ENCODE data around the gene CAMK2D. TPM values are rescaled to one million over a fixed set of nuclear protein-coding genes. Genes with fewer than 3 reads are reported as not detected.

The CAMK2D gene
- total and polyA plus RNA-seq, 2 donors (not counting 1 experiment from before 2014, with no cell fraction given) = 120 to 262 TPM

GRCh38 chr4:113637823-113638561 lies 123.5 kb downstream of the CAMK2D start:
- Histone ChIP-seq H3K36me3 (ENCODE audit: control insufficient read depth, insufficient read depth, low read length) (no peaks in the 10 kb centered on the region), H3K27me3 (ENCODE audit: control insufficient read depth, insufficient read depth, low read length) (no peaks in the 10 kb centered on the region), H4K20me1 (ENCODE audit: control insufficient read depth, extremely low read depth, insufficient read depth, low read length) (no peaks in the 10 kb centered on the region), H3K9me3 (ENCODE audit: control insufficient read depth, insufficient read depth, low read depth, low read length) (no peaks in the 10 kb centered on the region), H3K9ac (ENCODE audit: insufficient read depth, low read length) (no peak overlapping the region), H3K4me3 (replicated peaks in 1 of 4; ENCODE audit: control extremely low read depth in 1 of 4, insufficient read depth in 1 of 4, low read depth in 3 of 4, low read length in 4 of 4) (no peak overlapping the region), H3K4me2 (ENCODE audit: extremely low read depth, insufficient read depth, low read length) (peak overlapping the region; percentile 49), H3K27ac (ENCODE audit: insufficient read depth, low read length) (no peak overlapping the region), H2AFZ (ENCODE audit: low read length) (no peak overlapping the region), H3K4me1 (ENCODE audit: control insufficient read depth, extremely low read depth, insufficient read depth, low read length) (peaks cover 21% of the 10 kb centered on the region), H3K79me2 (ENCODE audit: control insufficient read depth, insufficient read depth, low read length) (peaks cover 41% of the 10 kb centered on the region)
- no peak for TF ChIP-seq EZH2 (IDR thresholded peaks at IDR 0.05; ENCODE audit: low read length, missing control alignments)
- TF ChIP-seq CTCF (conservative IDR thresholded peaks at IDR 0.05 in 1 of 2, IDR thresholded peaks at IDR 0.05 in 1 of 2; ENCODE audit: low read depth in 1 of 2, low read length in 2 of 2) = no peak
- peak in 1 of 2 donors; percentile 11 for DNase-seq (ENCODE audit: low read depth in 2 of 2)

DNA sequence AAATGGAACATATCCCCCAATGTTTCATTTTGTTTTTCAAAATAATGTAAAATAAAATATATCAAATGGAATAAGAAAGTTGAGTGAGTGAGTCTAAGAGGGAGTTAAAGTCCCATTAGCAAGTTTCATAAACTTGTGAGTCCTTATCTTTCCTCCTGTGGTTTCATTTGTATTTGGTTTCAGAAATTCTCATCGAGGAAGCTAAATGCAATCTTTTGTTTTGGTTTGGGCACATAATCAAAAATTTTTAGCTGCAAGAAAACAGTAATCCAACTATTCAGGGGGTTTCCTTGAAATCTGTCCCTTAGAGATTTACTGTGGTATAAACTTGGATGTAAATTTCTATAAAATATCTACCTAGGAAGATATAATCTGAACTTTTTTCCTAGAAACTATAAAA lies 124.2 kb downstream of the CAMK2D start:
- Histone ChIP-seq H3K4me3 (replicated peaks in 1 of 4; ENCODE audit: control extremely low read depth in 1 of 4, insufficient read depth in 1 of 4, low read depth in 3 of 4, low read length in 4 of 4) (no peak overlapping the region), H2AFZ (ENCODE audit: low read length) (no peak overlapping the region), H3K9ac (ENCODE audit: insufficient read depth, low read length) (no peak overlapping the region), H3K4me1 (ENCODE audit: control insufficient read depth, extremely low read depth, insufficient read depth, low read length) (peaks cover 21% of the 10 kb centered on the region), H3K27ac (ENCODE audit: insufficient read depth, low read length) (no peak overlapping the region), H3K27me3 (ENCODE audit: control insufficient read depth, insufficient read depth, low read length) (no peaks in the 10 kb centered on the region), H4K20me1 (ENCODE audit: control insufficient read depth, extremely low read depth, insufficient read depth, low read length) (no peaks in the 10 kb centered on the region), H3K9me3 (ENCODE audit: control insufficient read depth, insufficient read depth, low read depth, low read length) (no peaks in the 10 kb centered on the region), H3K36me3 (ENCODE audit: control insufficient read depth, insufficient read depth, low read length) (no peaks in the 10 kb centered on the region), H3K4me2 (ENCODE audit: extremely low read depth, insufficient read depth, low read length) (peak overlapping the region; percentile 49), H3K79me2 (ENCODE audit: control insufficient read depth, insufficient read depth, low read length) (peaks cover 42% of the 10 kb centered on the region)
- DNase-seq (ENCODE audit: low read depth in 2 of 2) = peak; percentile 54 to 91
- TF ChIP-seq EZH2 (IDR thresholded peaks at IDR 0.05; ENCODE audit: low read length, missing control alignments) (no peak), CTCF (conservative IDR thresholded peaks at IDR 0.05 in 1 of 2, IDR thresholded peaks at IDR 0.05 in 1 of 2; ENCODE audit: low read depth in 1 of 2, low read length in 2 of 2) (no peak)

GRCh38 chr4:113636877-113637276 lies 124.7 kb downstream of the CAMK2D start:
- no peak overlapping the region for H3K4me2 ChIP-seq (ENCODE audit: extremely low read depth, insufficient read depth, low read length)
- H3K4me3 ChIP-seq (replicated peaks in 1 of 4; ENCODE audit: control extremely low read depth in 1 of 4, insufficient read depth in 1 of 4, low read depth in 3 of 4, low read length in 4 of 4) = no peak overlapping the region

More at GRCh38 chr4:113636877-113637276, 124.7 kb downstream of the CAMK2D start:
- Histone ChIP-seq H3K27me3 (ENCODE audit: control insufficient read depth, insufficient read depth, low read length) (no peaks in the 10 kb centered on the region), H3K36me3 (ENCODE audit: control insufficient read depth, insufficient read depth, low read length) (no peaks in the 10 kb centered on the region), H3K4me1 (ENCODE audit: control insufficient read depth, extremely low read depth, insufficient read depth, low read length) (peaks cover 21% of the 10 kb centered on the region), H3K9ac (ENCODE audit: insufficient read depth, low read length) (no peak overlapping the region), H3K79me2 (ENCODE audit: control insufficient read depth, insufficient read depth, low read length) (peaks cover 43% of the 10 kb centered on the region), H4K20me1 (ENCODE audit: control insufficient read depth, extremely low read depth, insufficient read depth, low read length) (no peaks in the 10 kb centered on the region), H3K9me3 (ENCODE audit: control insufficient read depth, insufficient read depth, low read depth, low read length) (no peaks in the 10 kb centered on the region), H2AFZ (ENCODE audit: low read length) (no peak overlapping the region), H3K27ac (ENCODE audit: insufficient read depth, low read length) (peak overlapping the region; percentile 39)
- TF ChIP-seq EZH2 (IDR thresholded peaks at IDR 0.05; ENCODE audit: low read length, missing control alignments) (no peak), CTCF (conservative IDR thresholded peaks at IDR 0.05 in 1 of 2, IDR thresholded peaks at IDR 0.05 in 1 of 2; ENCODE audit: low read depth in 1 of 2, low read length in 2 of 2) (no peak)
- peak; percentile 71 to 93 for DNase-seq (ENCODE audit: low read depth in 2 of 2)

Measured in fibroblast of lung (primary cell).